ENCODE data around the gene BANK1. TPM values are rescaled to one million over a fixed set of nuclear protein-coding genes. Genes with fewer than 3 reads are reported as not detected.

Gene BANK1
- total and polyA plus RNA-seq, 2 of the 8 experiments (the other 6 are each of a cell fraction or from before 2014, with no cell fraction given), result 0.59 to 0.93 TPM

DNA sequence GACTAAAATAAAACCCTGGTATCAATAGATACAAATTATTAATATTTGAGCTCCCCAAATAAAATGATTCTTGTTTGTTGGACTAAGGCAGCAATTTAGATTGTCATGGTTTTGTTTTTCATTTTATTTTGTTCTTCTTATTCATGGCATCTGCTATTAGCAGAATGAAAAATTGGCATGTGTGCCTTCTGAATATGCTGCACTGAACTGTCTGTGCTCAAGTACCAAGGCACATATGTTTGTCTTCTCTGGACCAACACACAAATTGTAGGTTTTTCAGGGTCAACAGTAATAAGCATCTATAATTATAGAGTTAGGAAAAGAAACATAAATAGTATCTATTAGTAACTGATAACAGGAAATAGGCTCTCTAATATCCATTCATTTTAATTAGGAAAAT is 121.1 kb downstream of the BANK1 start:
- no peak overlapping the region for H2AK5ac ChIP-seq (ENCODE audit: low read depth, low read length)
- H3K4me3 ChIP-seq (ENCODE audit: extremely low read depth in 1 of 4, insufficient read depth in 2 of 4, low read depth in 3 of 4, low read length in 4 of 4), result no peak overlapping the region
- H2BK120ac ChIP-seq (replicated peaks; ENCODE audit: low read depth, low read length), result no peak overlapping the region
- ChIA-PET CTCF (ENCODE audit: partially characterized antibody) (interaction anchor here (0.7 kb wide), 1 partner anchor 118 kb away, joined by 4 read pairs; no protein-coding TSS in a partner anchor), POLR2A (ENCODE audit: partially characterized antibody) (no interaction called here)
- no peak overlapping the region for H3K23ac ChIP-seq (ENCODE audit: insufficient read length)
- no peak overlapping the region for H4K91ac ChIP-seq (replicated peaks; ENCODE audit: insufficient read length, low read length)
- no peak overlapping the region for H3K27ac ChIP-seq (ENCODE audit: low read depth, low read length)
- no peaks in the 10 kb centered on the region for H3K79me2 ChIP-seq (ENCODE audit: control insufficient read depth in 1 of 2, insufficient read depth in 2 of 2, low read length in 2 of 2)
- H3K23me2 ChIP-seq (ENCODE audit: low read depth, low read length), result no peaks in the 10 kb centered on the region
- H2BK20ac ChIP-seq (ENCODE audit: low read length), result no peak overlapping the region
- H2AFZ ChIP-seq (ENCODE audit: low read length), result no peak overlapping the region
- no peak overlapping the region for H4K5ac ChIP-seq (ENCODE audit: insufficient read length, low read depth, low read length)
- no peaks in the 10 kb centered on the region for H3K27me3 ChIP-seq (replicated peaks in 1 of 4; ENCODE audit: control insufficient read depth in 3 of 4, extremely low read depth in 1 of 4, insufficient read depth in 3 of 4, low read length in 3 of 4)
- no peak overlapping the region for H2BK5ac ChIP-seq (ENCODE audit: low read depth, low read length)
- no peak overlapping the region for H3K18ac ChIP-seq (ENCODE audit: extremely low read depth, low read length)
- no peak overlapping the region for H3K4me2 ChIP-seq (ENCODE audit: insufficient read depth in 1 of 2, low read depth in 2 of 2, low read length in 2 of 2)
- H3K4me1 ChIP-seq (replicated peaks in 1 of 4; ENCODE audit: control insufficient read depth in 3 of 4, insufficient read depth in 4 of 4, low read length in 3 of 4), result no peaks in the 10 kb centered on the region
- no peak overlapping the region for H3K4ac ChIP-seq (replicated peaks; ENCODE audit: insufficient read length, low read depth, low read length)
- DNase-seq (ENCODE audit: low read depth in 1 of 2, low spot score in 2 of 2) (no peak), FAIRE-seq (no peak)
- H4K20me1 ChIP-seq (replicated peaks in 1 of 2; ENCODE audit: control insufficient read depth in 1 of 2, insufficient read depth in 2 of 2, low read length in 2 of 2), result no peaks in the 10 kb centered on the region
- no peak overlapping the region for H2BK15ac ChIP-seq (ENCODE audit: low read length)
- no peaks in the 10 kb centered on the region for H3K79me1 ChIP-seq (ENCODE audit: low read depth, low read length)
- peaks cover under 1 to 2% of the 10 kb centered on the region in 2 experiments; a peak in 1 of 4 replicates for H3K9me3 ChIP-seq (ENCODE audit: insufficient read depth in 2 of 2, low read depth in 1 of 2, low read length in 1 of 2)
- H3K36me3 ChIP-seq (ENCODE audit: control insufficient read depth in 2 of 4, insufficient read depth in 4 of 4, low read length in 3 of 4), result no peaks in the 10 kb centered on the region
- H3K9ac ChIP-seq (replicated peaks in 1 of 4; ENCODE audit: extremely low read depth in 1 of 4, low read depth in 3 of 4, low read length in 3 of 4), result no peak overlapping the region
- H3K14ac ChIP-seq (ENCODE audit: insufficient read length), result no peak overlapping the region
- no peak overlapping the region for H3K56ac ChIP-seq (replicated peaks; ENCODE audit: insufficient read length, low read depth, low read length)
- H2BK12ac ChIP-seq (ENCODE audit: low read depth, low read length), result no peak overlapping the region
- H4K8ac ChIP-seq (ENCODE audit: extremely low read depth, insufficient read depth, low read length), result no peak overlapping the region
- TF ChIP-seq, protein P1, sequence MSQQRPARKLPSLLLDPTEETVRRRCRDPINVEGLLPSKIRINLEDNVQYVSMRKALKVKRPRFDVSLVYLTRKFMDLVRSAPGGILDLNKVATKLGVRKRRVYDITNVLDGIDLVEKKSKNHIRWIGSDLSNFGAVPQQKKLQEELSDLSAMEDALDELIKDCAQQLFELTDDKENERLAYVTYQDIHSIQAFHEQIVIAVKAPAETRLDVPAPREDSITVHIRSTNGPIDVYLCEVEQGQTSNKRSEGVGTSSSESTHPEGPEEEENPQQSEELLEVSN (IDR thresholded peaks at IDR 0.05), result no peak
- TF ChIP-seq CHD2 (IDR thresholded peaks at IDR 0.05; ENCODE audit: low read length) (no peak), SIRT6 (IDR thresholded peaks at IDR 0.05; ENCODE audit: low read length) (no peak), BRCA1 (IDR thresholded peaks at IDR 0.05; ENCODE audit: low read depth, low read length) (no peak), RAD21 (IDR thresholded peaks at IDR 0.05 in 1 of 2, conservative IDR thresholded peaks at IDR 0.05 in 1 of 2; ENCODE audit: low read depth in 2 of 2, low read length in 2 of 2) (no peak), FOSL1 (IDR thresholded peaks at IDR 0.05; ENCODE audit: insufficient read depth, low read depth, low read length) (no peak), TAF7 (optimal IDR thresholded peaks at IDR 0.05; ENCODE audit: borderline replicate concordance, low read depth, low read length) (no peak), CEBPB (IDR thresholded peaks at IDR 0.05; ENCODE audit: low read depth, low read length) (no peak), TBP (IDR thresholded peaks at IDR 0.05; ENCODE audit: low read depth, low read length) (no peak), CBX5 (IDR thresholded peaks at IDR 0.05; ENCODE audit: low read depth, low read length) (no peak)
